ENCODE results near the gene CNTN5.

CNTN5 gene

GRCh38 chr11:99418927-99419720 is 398.4 kb downstream of the CNTN5 start:
- DNase-seq, result no peak

- no peak for DNase-seq
Measured at GRCh38 chr11:99419991-99420390, 399.2 kb downstream of the CNTN5 start.

- no peak for DNase-seq
Measured at GRCh38 chr11:99422581-99423427, 402.1 kb downstream of the CNTN5 start.

GRCh38 chr11:99423428-99423983 is 402.8 kb downstream of the CNTN5 start:
- no peak for DNase-seq

DNA sequence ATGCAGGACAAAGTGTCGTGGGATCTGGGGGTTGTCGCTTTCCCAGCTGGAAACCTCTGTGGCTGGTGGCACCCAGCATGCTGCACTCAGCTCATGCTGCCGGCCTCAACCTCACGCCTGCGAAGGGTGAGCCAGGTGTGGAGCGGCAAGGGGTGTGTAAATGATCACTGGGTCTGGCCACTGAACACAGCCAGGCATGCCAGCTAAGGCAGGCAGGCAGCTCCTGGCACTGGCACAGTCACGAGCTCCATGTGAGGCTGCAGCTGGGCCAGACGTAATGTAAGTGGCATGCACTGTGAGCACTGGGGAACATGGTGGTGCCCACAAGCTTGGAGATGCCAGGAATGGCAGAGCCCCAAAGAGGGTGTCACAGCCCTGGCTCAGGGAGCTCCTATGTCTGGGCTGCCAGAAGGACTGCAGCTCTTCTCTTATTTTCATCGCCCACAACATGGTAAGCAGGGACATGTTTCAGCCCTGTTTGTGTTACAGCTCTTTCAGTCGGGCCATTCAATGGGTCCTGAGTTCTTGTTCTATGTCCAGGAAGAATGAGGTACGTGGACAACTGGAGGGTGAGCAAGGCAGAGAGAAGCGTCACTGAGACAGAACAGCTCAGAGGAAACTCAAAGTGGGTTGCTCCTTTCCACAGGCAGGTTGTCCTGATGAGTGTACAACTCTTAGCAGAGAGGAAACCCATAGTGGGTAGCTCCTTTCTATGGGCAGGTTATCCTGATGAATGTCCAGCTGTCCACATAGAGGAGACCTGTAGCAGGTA is 403.8 kb downstream of the CNTN5 start:
- no peak for DNase-seq

GRCh38 chr11:99425596-99425995 is 404.8 kb downstream of the CNTN5 start:
- DNase-seq, result no peak

GRCh38 chr11:99432677-99433076 is 411.9 kb downstream of the CNTN5 start:
- no peak for DNase-seq

DNA sequence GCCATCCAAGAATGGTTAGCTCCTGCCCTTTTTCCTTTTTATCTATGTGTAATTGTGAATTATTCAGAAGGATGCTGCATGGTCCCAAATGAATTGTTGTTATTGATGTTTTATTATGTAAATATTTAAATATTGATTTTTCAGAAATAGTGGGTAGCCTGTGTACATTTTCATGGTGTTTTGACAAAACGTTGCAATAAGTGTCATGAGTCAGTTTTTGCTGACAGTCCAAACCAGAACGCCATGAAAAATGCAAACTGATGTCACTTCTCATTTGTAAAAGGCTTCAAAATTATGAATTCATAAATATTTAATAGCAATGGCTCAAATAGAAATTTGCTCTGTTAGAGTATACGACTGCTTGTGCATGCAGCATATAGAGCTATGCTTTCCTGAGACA is 422.5 kb downstream of the CNTN5 start:
- DNase-seq, result no peak

DNA sequence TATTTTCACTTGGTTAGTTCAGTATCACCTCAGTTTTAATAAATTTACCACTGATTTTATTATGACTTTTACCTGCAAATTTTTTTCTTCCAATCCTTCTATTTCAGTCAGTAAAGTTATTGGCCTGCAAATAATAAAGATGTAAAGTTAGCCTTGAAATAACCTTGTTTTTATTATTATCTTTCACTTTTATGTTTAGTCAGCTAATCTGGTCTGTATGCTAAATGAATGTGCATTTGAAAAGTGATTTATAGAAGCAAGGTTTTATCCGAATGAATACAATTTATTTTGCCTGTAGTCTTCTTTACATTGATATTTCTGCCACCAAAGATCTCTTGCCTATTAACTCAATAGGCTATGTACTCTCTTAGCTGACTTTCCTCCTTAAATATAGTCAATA is 425.7 kb downstream of the CNTN5 start:
- DNase-seq, result no peak

- DNase-seq, result no peak
Measured at GRCh38 chr11:99449345-99449744, 428.6 kb downstream of the CNTN5 start.

DNA sequence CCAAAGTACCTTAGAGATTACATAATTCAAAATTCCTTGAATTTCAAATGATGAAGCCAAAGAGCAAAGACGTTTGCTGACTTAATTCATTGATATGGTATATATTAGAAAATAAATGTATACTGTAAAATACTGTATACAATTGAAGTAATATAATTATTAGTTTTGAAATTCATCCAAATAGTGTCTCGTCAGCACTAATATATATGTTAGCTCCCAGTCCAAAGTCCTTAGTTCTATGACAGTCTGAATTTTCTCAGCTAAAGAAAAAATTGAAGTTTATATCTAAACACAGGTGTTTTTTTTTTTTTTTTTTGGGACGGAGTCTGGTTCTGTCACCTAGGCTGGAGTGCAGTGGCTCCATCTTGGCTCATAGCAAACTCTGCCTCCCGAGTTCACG is 431.3 kb downstream of the CNTN5 start:
- DNase-seq, result no peak

DNA sequence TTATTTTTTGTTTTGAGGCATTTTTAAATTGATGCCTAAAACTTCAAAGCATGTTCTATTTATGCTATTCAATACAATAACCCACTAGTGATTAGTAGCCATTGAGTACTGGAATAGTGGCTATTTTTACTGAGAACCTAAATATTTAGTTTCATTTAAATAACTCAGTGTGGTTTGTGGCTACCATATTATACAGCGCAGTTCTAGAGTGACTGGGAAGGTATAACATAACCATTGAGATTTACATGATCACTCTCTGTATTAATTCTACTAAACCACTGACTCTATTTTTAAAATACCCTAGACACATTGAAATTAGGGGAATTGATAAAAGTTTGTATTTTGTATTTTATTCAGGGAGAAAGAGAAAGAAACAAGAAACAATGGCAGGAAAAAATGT is 441.2 kb downstream of the CNTN5 start:
- no peak for DNase-seq

DNA sequence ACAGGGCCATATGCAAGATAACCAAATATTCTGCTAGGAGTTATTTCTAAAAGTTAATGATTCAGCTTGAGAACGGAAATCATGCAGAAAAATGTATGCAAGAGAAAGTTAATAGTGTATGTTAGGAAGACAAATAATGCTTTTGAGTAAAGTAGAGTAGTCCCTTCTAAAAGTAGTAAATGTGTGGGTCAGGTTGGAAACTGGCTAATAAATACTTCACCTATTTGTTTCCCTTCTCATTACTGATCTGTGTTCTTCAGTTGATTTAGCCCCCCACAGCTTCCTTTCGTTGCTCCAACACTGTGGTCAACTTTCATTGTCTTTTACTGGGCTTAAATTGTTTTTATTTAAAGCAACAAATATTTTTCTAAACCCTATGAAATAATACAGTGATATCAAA is 444.2 kb downstream of the CNTN5 start:
- no peak for DNase-seq

DNA sequence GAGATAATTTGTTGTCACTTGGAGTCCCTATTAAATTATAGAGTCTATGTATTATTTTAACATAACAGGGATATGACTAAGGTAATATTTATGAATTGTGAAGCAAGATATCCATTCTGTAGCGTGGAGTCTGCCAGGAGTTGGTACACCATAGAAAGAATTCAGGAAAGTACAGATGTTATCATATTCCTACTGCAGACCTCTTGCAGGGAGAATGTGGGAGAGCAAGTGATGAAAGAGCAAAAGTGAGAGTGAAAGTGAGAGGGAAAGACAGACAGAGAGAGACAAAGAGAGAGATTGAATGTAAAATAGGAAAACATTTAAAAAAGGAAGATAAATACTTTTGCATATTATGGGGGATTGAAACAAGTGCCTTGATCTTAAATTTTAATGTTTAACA is 468.8 kb downstream of the CNTN5 start:
- no peak for DNase-seq

GRCh38 chr11:99494065-99494464 is 473.3 kb downstream of the CNTN5 start:
- no peak for DNase-seq

GRCh38 chr11:99501655-99502054 is 480.9 kb downstream of the CNTN5 start:
- no peak for DNase-seq

DNA sequence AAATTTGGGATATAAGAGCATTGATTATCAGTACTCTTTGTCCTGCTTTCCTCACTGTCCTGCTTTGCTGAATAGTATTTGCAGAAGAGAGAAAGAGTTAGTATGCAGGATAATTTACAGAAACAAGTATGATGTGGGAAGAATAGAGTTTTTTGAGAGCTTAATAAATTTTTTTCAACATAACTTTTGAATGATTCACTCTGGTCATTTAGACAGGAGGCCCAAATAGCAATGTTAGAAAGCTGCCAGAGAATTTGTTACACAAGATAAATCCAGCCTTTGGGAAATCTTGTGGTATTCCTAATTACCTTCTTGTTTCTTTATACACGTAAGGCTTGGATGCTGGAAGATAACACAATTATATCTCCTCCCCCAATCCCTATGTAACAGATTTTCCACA is 484.6 kb downstream of the CNTN5 start:
- no peak for DNase-seq

GRCh38 chr11:99505831-99506230 is 485.1 kb downstream of the CNTN5 start:
- no peak for DNase-seq

GRCh38 chr11:99509863-99510262 is 489.1 kb downstream of the CNTN5 start:
- DNase-seq, result no peak

DNA sequence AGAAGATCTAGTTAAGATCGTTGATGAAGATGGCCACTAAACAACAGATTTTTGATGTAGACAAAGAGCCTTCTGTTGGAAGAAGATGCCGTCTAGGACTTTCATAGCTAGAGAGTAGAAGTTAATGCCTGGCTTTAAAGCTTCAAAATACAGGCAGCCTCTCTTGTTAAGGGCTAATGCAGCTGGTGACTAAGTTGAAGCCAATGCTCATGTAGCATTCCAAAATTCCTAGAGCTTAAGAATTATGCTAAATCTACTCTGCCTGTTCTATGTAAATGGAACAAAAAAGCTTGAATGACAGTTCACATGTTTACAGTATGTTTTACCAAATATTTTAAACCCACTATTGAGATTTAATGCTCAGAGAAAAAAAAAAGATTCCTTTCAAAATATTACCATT is 492.6 kb downstream of the CNTN5 start:
- no peak for DNase-seq

DNA sequence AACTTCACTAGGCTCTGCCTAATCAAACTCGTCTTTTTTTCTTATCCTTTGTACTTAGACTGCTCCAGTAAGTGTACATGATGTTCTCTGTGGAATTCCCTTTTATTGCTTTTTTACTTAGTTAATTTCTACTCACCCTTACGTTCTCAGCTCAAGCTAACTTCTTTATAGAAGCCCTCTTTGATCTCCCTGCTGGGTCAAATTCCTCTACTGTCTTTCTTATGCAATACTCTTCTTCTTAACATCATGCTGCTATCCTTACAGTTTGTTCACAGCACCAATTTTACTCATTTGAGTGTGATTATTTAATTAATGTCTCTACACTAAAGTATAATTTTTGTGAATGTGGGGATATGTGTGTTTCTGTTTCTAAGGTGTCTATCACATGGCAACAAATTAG is 498.3 kb downstream of the CNTN5 start:
- DNase-seq, result no peak

DNA sequence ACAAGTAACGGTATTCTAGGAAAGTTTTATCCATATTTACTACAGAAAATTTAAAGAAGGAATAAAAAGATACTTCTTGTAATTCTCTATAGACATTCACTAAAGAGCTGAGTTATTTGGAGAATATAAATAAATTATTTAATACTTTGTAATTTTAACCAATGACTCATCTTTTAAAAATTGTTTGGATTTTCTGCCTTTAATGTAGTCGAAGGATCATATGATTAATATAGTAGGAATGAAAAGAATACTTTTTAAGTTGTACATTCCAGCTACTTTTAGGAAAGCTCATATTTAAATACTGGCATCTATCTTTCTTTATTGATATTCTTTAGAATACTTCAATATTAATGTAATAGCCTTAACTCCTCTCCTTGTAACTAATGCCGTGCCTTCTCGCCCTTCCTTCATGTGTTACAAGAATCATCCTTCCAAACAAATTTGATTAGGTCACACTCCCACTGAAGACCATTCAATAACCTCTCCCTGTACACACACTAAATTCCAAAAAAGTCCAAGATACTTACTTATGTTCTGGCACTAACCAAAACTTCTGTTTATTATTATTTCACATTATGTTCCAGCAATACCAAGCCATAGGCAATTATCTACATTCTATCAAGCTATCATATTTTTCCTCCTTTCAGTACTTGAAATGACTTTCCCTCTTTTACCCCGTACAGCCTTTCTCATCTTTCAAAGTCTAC is 501.9 kb downstream of the CNTN5 start:
- no peak for DNase-seq

DNA sequence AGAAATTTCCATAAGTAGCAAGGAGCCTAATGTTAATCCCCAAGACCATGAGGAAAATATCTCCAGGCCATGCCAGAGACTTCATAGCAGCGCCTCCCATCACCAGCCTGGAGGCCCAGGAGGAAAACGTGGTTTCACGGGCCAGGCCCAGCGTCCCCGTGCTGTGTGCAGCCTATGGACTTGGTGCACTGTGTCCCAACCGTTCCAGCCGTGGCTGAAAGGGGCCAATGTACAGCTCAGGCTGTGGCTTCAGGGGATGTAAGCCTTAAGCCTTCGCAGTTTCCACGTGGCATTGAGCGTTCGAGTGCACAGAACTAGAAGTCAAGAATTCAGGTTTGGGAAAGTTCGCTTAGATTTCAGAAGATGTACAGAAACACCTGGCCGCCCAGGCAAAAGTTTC is 510.7 kb downstream of the CNTN5 start:
- DNase-seq, result no peak
